DMS153 (cell line): ENCODE data around the gene ADCY1.

Experiments used
- DNase-seq: peaks from one replicate; lab custom pipeline; 2025; lab: John Stamatoyannopoulos, UW

The ADCY1 gene

GRCh38 chr7:45625714-45626440 is 51.7 kb downstream of the ADCY1 start:
- no peak for DNase-seq

GRCh38 chr7:45626441-45627430 is 52.6 kb downstream of the ADCY1 start:
- DNase-seq, result no peak

GRCh38 chr7:45627691-45628456 is 53.7 kb downstream of the ADCY1 start:
- no peak for DNase-seq

- no peak for DNase-seq
Observed at GRCh38 chr7:45631569-45631968, 57.4 kb downstream of the ADCY1 start.

GRCh38 chr7:45636733-45637132 is 62.6 kb downstream of the ADCY1 start:
- DNase-seq, result no peak

GRCh38 chr7:45638916-45639315 is 64.7 kb downstream of the ADCY1 start:
- peak; percentile 89 for DNase-seq

- no peak for DNase-seq
Observed at GRCh38 chr7:45642044-45642443, 67.9 kb downstream of the ADCY1 start.

- DNase-seq, result no peak
Observed at GRCh38 chr7:45643630-45644029, 69.5 kb downstream of the ADCY1 start.

- no peak for DNase-seq
Observed at GRCh38 chr7:45644237-45644636, 70.1 kb downstream of the ADCY1 start.

- DNase-seq, result no peak
Observed at GRCh38 chr7:45645141-45645969, 71.2 kb downstream of the ADCY1 start.

GRCh38 chr7:45646207-45646821 is 72.1 kb downstream of the ADCY1 start:
- no peak for DNase-seq

- DNase-seq, result no peak
Observed at GRCh38 chr7:45646996-45647825, 73.0 kb downstream of the ADCY1 start.

- DNase-seq, result no peak
Observed at GRCh38 chr7:45647967-45648670, 74.0 kb downstream of the ADCY1 start.

- no peak for DNase-seq
Observed at GRCh38 chr7:45648671-45648995, 74.5 kb downstream of the ADCY1 start.

GRCh38 chr7:45649560-45650346 is 75.6 kb downstream of the ADCY1 start:
- no peak for DNase-seq

- no peak for DNase-seq
Observed at GRCh38 chr7:45650404-45651394, 76.5 kb downstream of the ADCY1 start.

GRCh38 chr7:45651540-45651939 is 77.4 kb downstream of the ADCY1 start:
- DNase-seq, result no peak
